Stimulated activated CD8-positive, alpha-beta memory T cell treated with anti-CD3 and anti-CD28 coated beads, Interleukin-4, amount 100 ng/mL, for 48 hours (primary cell): ENCODE measurements around the gene NLGN1.
"Not testable (repeated sequence)": the region's sequence is repeated elsewhere in the genome, so short reads cannot be mapped to it uniquely, and the experiment has no call there.

ENCODE experiments used
- DNase-seq: peaks from one replicate; pipeline ENCODE4 v3.0.0-alpha.2; 2020

The NLGN1 gene

DNA sequence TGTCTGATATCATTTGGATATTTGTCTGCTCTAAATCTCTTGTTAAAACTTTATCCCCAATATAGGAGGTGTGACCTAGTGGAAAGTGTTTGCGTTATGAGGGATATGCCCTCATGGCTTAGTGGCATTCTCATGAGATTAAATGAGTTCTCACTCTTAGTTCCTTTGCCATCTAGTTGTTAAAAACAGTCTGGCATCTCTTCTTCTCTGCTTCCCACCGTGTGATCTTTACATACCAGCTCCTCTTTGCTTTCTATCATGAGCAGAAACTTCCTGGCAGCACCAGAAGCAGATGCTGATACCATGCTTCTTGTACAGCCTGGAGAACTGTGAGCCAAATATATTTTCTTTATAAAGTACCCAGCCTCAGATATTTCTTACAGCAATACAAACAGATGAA lies 33.0 kb downstream of the NLGN1 start:
- DNase-seq: no peak

DNA sequence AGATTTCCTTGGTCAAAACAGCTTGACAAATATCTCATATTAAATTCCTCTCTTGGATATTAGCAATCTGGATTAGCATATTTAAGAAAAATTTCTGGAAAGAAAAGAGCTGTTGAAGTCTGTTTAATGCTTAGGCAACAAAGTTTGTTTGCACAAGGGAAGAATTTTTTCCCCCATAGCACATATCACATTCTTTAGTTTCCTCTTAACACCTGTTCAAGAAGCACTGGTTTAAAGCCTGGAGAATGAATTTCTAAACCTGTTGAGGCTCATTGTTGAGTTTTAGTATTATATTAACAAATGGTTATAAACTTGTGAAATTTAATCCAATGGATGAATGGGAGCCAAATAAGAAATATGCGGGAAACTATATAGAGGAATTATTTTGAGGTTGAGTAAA lies 41.5 kb downstream of the NLGN1 start:
- no peak for DNase-seq

DNA sequence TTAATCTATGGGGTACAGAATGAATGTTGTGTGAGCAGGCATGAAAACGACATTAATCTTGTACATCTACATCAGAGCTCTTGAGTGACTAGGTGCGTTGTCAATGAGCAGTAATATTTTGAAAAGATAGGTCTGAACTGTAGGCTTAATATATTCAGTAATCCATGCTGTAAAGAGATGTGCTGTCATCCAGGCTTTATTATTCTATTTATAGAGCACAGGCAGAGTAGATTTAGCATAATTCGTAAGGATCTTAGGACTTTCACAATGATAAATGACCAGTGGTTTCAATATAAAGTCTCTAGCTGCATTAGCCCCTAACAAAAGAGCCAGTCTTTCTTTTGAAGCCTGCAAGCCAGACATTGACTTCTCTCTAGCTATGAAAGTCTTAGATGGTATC lies 43.0 kb downstream of the NLGN1 start:
- DNase-seq: no peak

DNA sequence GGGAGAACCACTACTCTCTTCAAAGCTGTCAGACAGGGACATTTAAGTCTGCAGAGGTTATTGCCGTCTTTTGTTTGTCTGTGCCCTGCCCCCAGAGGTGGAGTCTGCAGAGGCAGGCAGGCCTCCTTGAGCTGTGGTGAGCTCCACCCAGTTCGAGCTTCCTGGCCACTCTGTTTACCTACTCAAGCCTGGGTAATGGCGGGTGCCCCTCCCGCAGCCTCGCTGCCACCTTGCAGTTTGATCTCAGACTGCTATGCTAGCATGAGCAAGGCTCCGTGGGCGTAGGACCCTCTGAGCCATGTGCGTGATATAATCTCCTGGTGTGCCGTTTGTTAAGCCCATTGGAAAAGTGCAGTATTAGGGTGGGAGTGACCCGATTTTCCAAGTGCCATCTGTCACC lies 54.0 kb downstream of the NLGN1 start:
- DNase-seq: not testable (repeated sequence)

DNA sequence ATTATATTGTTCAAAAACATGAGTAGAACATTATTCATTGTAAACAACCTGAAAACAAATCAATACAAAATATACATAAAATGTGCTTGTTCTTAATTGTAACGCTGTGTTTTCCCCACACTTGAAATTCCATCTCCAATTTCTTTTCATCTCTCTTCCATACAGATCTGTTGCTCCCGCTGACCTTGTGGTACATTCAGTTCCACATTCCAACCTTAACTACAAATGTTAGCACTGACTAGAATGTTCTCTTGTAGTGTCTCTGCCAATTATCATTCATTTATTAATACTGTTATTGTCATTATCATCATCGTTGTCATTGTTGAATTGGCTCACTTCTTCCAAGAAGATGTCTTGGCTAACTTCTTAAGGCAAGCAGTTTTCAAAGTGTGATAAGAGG lies 65.7 kb downstream of the NLGN1 start:
- no peak for DNase-seq

DNA sequence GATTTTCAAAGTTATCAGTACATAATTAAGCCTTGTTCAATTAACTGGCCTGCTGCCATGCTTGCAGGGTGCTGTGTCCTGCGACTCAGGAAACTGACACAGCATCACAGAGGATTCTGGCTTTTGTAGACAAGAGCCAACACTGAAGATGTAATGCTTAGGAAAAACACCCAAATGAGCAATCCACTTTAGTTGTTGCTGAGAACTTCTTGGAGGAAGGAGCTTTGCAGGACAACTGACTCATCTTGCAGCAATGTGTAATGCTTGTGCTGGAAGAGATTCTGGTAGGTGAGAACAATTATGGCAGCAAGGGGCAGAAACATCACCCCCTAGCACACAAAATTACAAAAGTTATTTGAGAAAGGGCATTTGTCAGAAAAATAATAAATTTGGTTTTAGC lies 67.6 kb downstream of the NLGN1 start:
- DNase-seq: no peak

DNA sequence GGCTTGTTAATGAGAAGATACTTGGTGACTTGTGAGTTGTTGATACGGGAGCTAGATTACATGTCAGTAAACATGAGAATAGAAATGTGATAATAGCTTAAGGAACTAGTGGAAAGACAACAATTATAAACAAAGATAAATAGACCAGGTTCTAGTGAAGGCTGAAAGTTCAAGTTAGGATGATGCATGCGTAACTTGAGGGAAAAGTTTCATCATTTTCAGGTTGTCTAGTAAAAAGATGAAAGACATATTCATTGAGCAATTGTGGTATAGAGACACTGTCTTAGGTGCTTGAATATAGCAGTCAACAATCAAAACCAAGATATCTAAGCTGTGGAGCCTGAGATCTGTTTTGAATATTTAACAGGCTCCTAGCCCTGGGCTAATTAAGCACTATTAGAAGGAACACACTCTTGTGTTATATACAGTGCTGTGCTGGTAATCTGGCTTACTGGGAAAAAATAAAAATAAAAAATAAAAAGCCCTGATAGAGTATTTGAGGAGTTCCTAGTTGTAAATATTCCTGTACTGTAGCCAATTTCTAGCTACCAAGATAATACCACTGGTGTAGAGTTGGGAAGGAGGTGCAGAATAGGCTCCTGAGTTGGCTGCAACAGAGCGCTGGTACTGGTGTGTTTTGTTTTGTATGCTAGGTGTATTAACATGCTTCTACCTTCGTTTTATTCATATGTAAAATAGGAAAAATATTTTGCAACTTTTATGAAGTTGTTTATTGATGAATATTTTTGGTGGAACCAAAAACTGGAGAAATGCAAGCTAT lies 68.5 kb downstream of the NLGN1 start:
- DNase-seq: no peak

DNA sequence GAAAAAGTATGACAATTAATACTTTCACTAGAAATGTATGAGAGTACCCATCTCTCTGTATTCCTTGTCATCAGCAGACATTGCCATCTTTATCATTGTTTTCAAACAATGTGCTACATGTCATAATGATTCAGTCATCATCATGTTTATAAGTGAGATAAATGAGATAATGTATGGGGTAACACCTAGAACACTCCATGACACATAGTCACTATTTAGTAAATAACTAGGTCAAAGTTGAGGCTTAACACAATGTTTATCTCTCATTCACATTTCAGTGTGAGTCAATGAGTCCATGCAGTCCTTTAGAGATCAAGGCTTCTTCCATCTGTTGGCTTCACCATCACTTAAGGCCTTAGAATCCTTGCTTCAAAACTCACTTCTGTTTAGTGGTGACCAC lies 70.0 kb downstream of the NLGN1 start:
- no peak for DNase-seq

DNA sequence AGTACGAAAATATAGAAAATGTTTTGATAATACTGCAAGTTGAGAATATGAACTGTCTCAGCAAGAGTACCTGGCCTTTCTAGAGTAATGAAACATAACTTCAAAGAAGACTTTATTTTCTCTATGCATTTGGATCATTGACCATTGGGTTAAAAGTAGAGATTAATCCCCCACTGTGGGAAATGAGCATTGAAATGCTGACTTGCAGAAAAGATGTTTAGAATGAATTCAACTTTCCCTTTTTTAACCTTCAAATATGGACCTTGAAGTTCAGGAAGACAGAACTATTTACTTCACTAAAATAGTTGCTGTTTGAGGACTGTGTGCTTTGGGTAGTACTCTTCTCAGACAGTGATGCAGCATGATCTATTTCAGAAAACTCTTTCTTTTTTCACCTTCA lies 75.7 kb downstream of the NLGN1 start:
- no peak for DNase-seq

DNA sequence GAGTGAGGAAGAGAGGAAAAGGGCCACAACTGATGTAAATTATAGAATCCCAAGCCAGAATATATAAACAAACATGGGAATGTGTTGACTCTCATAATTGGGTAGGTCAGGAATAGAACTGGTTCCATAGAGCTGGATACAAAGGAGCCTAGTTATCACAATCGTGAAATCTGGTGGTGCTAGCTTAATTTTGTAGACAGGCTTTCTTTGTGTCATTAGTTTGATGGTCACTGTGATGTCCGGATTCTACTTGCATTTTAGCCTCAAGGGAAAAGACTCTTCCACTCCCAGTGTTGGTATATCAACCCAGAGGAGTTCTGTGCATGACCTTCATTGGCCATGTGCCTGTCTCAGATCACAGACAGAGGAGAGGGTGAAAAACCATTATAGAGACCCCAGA lies 81.8 kb downstream of the NLGN1 start:
- DNase-seq: no peak

DNA sequence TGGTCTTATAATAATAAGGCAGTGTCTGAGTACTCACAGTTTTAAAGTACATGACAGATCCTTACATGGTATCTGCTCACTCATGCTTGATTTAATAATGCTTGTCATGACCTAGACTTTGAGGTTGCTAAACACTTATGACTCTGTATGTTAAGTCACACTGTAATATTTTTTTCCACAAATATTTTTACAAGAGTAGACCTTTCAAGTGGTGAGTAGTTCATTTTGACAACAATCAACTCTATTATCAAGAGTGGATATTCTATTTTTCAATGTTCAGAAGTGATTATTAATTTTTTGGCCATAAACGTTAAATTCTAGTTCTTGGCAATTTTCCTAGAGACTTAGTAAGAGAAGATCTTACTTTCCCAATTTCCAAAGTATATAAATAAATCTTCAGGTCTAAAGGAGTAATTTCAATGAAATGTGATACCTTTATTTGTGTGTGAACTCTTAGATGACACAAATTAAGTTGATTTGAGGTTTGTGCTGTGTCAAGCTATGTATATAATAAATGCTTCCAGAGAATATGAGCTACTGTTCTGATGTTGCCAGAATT lies 104.5 kb downstream of the NLGN1 start:
- DNase-seq: no peak

DNA sequence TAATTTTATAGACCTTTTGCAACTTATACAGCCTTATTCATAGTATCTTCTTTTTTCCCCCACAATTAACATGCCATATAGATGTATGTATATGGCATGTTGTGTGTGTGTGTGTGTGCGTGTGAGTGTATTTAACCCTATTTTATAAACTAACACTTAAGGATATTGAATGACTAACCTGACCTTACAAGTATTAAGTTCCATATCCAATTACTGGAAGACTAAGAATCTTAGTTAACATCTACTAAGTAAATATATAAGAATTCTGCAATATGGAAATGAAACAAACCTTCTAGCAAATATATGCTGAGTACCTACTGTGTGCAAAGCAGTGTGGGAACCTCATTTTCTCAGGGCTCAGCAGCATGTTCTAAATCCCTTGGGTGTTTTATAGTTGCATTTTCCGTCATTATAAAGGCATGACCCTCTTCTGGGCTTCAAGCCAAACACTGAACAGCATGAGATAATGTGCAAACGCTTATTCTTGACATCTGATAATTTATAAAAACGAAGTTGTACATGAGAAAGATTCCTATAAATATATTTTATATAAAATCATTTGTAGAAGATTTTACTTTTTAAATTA lies 105.5 kb downstream of the NLGN1 start:
- no peak for DNase-seq

DNA sequence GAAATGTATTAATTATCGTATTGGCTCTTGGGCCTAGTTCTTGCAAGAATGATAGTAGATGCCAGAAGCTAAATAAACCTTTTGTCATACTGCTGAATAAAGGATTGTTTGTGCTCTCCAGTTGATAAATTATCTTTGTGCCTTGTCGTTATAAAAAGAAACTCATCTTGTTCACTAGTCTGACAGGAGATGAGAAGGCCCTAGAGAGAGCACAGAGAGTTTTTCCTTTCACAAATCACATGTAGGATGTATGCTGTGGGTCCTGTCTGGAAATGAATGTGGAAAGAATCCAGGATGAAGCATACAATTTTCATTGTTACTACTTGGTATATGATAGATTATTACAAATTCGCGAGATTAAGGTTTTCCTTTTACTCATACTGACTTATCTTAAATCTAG lies 113.0 kb downstream of the NLGN1 start:
- DNase-seq: no peak

DNA sequence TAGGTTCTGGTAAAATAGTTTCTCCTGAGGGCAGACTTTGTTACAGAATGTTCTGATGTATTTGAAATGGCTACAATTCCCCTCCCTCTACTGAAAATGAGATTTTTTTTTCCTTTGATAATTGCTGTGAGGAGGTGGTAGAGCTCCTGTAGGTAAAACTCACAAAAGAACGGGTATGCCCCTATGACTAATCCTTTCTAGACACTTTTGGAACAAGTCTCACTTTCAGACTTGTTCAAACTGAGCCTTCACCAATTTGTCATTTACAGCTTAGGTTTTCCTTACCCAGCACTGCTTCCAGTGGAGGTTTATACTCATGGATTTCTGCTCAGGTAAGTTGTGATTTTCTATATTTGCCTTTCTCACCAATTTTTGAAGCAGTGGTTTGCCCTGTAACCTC lies 115.6 kb downstream of the NLGN1 start:
- DNase-seq: no peak

DNA sequence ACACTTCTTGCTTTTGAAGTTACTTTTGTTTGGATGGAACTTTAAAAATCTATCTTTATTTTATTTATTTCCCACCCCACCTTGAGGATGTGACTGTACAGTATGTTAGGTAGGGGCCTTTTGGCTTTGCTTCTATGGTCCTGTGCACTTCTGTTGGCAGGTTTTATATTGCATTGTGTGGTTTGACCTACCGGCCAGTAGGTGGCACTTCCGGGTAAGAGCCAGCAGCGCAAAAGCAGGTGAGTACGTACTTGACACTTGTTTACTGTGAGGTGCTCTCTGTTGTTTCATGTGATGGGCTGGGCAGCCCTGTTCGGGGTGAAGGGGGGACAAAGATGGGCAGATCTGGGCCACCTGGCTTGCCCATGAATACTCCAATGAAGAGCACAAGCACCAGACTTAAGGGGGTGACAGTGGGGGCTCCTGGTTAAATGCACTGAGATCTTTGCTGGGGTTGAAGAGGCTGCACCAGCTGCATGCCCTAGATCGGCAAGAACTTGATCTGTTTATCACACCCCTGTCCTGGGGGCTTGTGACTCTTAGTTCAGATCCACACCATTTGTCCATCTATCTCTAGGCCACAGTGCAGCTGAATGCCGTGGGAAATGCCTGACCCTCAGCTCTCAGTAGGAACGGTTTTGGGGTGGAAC lies 131.6 kb downstream of the NLGN1 start:
- no peak for DNase-seq

DNA sequence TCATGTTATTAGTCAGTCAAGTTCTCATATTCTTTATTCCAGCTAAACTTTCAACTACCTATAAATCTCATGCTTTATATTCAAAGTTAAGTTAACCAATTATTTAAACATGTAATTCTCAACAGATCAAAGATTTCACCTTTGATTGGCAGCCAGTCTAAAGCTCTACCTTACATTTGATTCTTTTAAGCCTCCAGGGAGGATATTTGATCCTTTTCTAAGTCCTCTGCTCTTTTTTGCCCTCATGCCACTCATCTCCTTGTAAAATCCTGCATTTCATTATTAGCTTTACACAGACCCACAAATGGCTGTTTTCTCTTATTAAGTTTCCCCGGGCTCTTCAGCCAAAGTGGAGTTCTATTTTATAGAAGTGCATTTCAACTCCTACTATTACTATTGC lies 134.1 kb downstream of the NLGN1 start:
- DNase-seq: no peak

DNA sequence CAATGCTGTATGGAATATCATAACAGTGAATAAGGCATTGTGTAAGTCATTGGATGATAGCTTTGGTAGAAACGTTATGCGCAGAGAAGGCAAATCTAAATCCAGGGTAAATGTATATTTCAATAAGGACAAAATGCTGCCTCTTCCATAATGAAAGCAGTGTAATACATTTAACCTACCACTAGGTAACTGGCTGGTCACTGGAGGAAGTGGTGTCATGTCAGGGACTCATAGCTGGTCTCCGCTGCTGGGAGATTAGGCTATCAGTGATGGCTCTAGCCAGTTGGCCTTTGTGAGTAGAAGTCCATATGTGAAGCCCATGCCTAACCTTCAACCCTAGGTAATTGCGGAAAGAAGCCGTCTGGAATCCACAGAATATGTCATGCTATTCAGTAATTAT lies 140.9 kb downstream of the NLGN1 start:
- no peak for DNase-seq

DNA sequence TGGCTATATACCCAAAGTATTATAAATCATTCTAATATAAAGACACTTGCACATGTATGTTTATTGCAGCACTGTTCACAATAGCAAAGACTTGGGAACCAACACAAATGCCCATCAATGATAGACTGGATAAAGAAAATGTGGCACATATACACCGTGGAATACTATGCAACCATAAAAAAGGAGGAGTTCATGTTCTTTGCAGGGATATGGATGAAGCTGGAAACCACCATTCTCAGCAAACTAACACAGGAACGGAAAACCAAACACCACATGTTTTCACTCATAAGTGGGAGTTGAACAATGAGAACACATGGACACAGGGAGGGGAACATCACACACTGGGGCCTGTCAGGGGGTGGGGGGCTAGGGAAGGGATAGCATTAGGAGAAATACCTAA lies 148.0 kb downstream of the NLGN1 start:
- DNase-seq: not testable (repeated sequence)

DNA sequence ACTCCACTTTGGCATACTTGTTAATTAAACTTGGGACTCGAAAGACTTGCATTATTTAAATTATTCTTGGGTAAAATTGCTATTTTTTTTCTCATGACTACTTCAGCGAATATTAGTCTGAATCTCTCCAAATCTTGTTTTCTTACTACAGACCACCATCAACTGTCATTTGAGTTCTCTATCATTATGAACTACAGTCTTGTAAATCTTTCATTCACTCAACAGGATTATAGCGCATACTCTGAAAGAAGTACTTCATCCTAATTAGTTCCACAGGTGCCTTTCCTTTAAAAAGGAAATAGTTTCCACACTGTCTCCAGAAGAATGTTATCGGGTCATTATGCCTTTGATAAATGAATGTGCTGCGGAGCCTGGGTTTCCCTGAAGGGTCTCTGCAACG lies 149.5 kb downstream of the NLGN1 start:
- DNase-seq: no peak

DNA sequence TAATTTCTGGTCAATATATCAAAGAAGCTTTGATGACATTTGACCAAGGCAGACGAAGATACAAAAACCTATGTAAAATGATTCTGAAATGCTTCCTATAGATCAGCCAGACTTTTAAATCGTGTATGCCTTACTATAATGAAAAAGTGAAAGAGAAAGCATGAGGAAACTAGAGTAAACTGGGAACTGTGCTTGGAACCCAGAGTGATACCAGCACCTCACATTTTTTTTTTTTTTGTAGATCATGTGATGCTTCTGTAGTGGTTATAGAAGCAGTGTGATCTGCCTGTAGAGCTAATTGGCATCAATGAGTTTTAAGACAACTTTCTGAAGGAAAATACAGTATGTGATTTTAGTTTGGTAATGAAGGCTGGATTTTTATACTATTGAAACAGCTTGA lies 150.7 kb downstream of the NLGN1 start:
- no peak for DNase-seq

DNA sequence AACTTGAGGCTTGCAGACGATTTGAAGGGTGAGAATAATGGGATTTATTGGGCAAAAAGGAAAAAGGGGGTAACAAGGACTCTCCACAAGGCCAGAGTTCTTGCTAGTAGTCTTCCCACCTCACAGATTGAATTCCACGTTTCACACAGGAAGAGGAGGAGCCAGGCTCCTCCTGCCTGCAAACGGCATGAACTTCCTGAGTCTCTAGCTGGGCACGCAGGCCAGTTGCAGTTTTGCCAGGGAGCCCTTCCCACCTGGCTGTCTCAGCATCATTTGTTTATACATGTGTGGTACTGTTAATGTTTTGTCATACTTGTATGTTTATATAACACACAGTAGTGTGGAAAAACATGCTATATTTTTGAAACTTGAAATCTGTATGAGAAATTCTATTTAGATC lies 155.0 kb downstream of the NLGN1 start:
- DNase-seq: no peak

DNA sequence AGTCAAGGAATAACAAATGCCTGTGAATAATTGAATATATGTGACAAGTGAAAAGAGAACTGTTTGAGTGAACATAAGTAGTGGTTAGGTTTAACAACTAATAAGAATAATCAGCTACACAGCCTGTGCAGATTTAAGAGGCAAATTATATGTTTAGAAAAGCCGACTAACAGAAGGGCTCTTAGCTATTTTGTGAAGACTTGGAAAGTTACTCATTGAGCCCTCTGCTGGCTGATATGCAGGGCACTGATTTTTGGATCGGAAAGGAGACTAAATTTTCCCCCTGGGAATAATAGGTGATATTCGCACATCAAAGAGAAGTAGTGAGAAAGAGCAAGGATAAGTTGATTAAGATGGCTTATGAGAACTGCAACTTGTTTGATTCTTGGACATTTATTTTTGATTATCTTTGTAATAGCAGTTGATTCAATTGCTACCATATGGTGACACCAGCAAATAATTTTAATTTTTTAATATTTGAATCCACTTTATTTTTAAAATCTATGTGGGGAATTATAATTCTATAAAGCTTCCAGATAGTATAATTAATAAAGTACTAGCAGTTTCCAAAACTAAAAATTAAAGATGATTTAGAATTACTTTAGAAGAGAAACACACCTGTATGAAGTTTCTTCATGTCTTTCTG lies 156.2 kb downstream of the NLGN1 start:
- DNase-seq: no peak

DNA sequence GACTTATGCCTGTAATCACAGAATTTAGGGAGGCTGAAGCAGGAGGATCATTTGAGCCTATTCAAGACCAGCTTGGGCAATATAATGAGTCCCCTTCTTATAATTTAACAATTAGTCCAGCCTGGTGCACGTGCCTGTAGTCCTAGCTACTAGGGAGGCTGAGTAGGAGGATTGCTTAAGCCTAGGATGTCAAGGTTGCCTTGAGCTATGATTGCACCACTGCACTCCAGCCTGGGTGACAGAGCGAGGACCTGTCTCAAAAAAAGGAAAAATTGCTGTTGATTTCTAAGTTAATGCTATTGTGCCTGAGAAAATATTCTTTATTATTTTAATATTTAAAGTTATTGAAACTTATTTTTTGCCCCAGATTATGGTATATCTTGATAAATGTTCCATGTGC lies 159.0 kb downstream of the NLGN1 start:
- DNase-seq: no peak

DNA sequence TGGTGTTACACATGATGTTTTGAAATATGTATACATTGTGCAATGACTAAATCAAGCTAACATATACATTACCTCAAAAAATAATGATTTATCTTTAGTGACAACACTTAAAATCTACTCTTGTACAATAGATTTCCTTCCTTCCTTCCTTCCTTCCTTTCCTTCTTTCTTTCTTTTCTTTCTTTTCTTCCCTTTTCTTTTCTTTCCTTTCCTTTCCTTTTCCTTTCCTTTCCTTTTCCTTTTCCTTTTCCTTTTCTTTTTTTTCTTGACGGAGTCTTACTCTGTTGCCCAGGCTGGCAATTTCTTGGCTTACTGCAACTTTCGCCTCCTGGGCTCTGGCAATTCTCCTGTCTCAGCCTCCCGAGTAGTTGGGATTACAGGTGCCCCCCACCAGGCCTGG lies 170.5 kb downstream of the NLGN1 start:
- no peak for DNase-seq
